CD4-positive, alpha-beta T cell (primary cell): ENCODE measurements around the gene YWHAG. TPM values are rescaled to one million over a fixed set of nuclear protein-coding genes. Genes with fewer than 3 reads are reported as not detected.

Experiments
- ATAC-seq: fragments of 200-7000 bp; cut with Tn5 transposase; one replicate; pipeline ENCODE4 v1.10.0; 2022; ENCODE audit warnings: mild to moderate bottlenecking; ENCODE audit not compliant: poor library complexity
- CTCF ChIA-PET: fragments of 350-600 bp; sonication (Branson Sonifier 250); formaldehyde crosslinking; loops from one replicate; lab custom pipeline; 2021; ENCODE audit warnings: antibody characterized with exemption, inconsistent platforms; lab: Charles Lee
- POLR2A ChIA-PET: fragments of 350-600 bp; sonication (Branson Sonifier 250); formaldehyde crosslinking; loops from one replicate; lab custom pipeline; 2021; ENCODE audit warnings: antibody characterized with exemption, inconsistent platforms; lab: Charles Lee
- DNase-seq, 14 experiments: peaks; one replicate each; pipeline ENCODE4 v3.0.0-alpha.2; 2013 to 2020; ENCODE audit warnings: mixed read lengths in 2 of 14
- H3K27ac ChIP-seq, 2 donors: one replicate each; pipeline versions ENCODE4 v1.5.1 to v1.7.0; 2013; ENCODE audit warnings: low read length in 2 of 2, low read depth in 1 of 2, mild to moderate bottlenecking in 1 of 2
- H3K27me3 ChIP-seq, 2 experiments: 1 replicate in 1 of 2; 2 replicates in 1 of 2; pipeline versions ENCODE4 v1.6.1 to v1.7.0; 2013; ENCODE audit warnings: low read length in 2 of 2, control low read depth in 1 of 2, mild to moderate bottlenecking in 1 of 2, moderate library complexity in 1 of 2; ENCODE audit not compliant: insufficient read depth in 2 of 2, control insufficient read depth in 1 of 2
- H3K36me3 ChIP-seq: one replicate; pipeline ENCODE4 v1.6.1; 2013; ENCODE audit warnings: low read length, control low read depth; ENCODE audit not compliant: insufficient read depth
- H3K4me1 ChIP-seq: one replicate; pipeline ENCODE4 v1.6.1; 2013; ENCODE audit warnings: low read length, control low read depth; ENCODE audit not compliant: insufficient read depth
- H3K4me3 ChIP-seq: one replicate; pipeline ENCODE4 v1.5.1; 2013; ENCODE audit warnings: mild to moderate bottlenecking, low read length, moderate library complexity
- H3K9me3 ChIP-seq, 2 experiments: 1 replicate in 1 of 2; 2 replicates in 1 of 2; pipeline versions ENCODE4 v1.6.1 to v1.7.0; 2013; ENCODE audit warnings: low read length in 2 of 2, mild to moderate bottlenecking in 2 of 2, control low read depth in 1 of 2, moderate library complexity in 1 of 2; ENCODE audit not compliant: control insufficient read depth in 1 of 2, insufficient read depth in 1 of 2
- H3K27ac Mint-ChIP-seq: one replicate; pipeline ENCODE4 v1.8.0; 2020; ENCODE audit warnings: mixed read lengths
- H3K27me3 Mint-ChIP-seq: one replicate; pipeline ENCODE4 v1.8.0; 2021; ENCODE audit warnings: mixed read lengths
- H3K36me3 Mint-ChIP-seq: one replicate; pipeline ENCODE4 v1.8.0; 2021; ENCODE audit warnings: low read depth, mixed read lengths
- H3K4me1 Mint-ChIP-seq: one replicate; pipeline ENCODE4 v1.8.0; 2021; ENCODE audit warnings: low read depth, mixed read lengths
- H3K4me3 Mint-ChIP-seq: one replicate; pipeline ENCODE4 v1.8.0; 2020; ENCODE audit warnings: mild to moderate bottlenecking, mixed read lengths
- H3K9me3 Mint-ChIP-seq: one replicate; pipeline ENCODE4 v1.8.0; 2020; ENCODE audit warnings: mixed read lengths
- CTCF ChIP-seq: fragments of 200-600 bp; IDR thresholded peaks from one replicate; pipeline ENCODE4 v1.8.0; 2022; ENCODE audit warnings: antibody characterized with exemption, mild to moderate bottlenecking
- intact Hi-C, 2 experiments: fragments of 100-400 bp; cut with DNase I in 1 of 2; cut with micrococcal nuclease in 1 of 2; formaldehyde crosslinking; loops; one replicate each; pipeline versions ENCODE4 v1.15.1 to v1.9.0; 2023 to 2025; cut with DNase I, micrococcal nuclease
- total RNA-seq, 174 experiments: library from RNA in 2 of 174; stranded (reverse) in 2 of 174; gene quantifications; one replicate each; pipeline ENCODE4 v1.2.3 and lab custom pipeline; 2021 to 2026

The YWHAG gene
- total RNA-seq, 2 experiments from 2014 or later = 23.4 to 24.3 TPM

DNA sequence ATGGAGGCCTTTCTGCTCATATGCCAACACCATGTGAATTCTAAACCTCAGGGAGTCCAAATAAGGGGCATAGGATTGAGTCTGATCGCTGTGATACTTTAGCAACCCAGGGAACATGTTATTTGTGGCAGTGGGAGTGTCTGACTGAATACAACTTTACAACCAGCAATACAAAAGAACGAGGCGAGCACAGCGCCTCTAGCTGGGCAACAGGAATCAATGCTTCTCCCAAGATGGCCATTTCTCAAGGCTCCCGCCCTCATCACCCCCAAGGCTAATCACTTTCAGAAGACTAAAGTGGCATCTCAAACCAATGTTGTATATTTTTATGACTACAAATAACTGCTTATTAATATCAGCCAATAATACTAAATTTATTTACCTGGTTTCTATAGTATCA, 28.1 kb downstream of the YWHAG start:
- Histone ChIP-seq H3K4me1 (peaks cover 8% of the 10 kb centered on the region), H3K27ac (no peak overlapping the region), H3K9me3 (no peaks in the 10 kb centered on the region), H3K27me3 (no peaks in the 10 kb centered on the region), H3K36me3 (peaks cover 50% of the 10 kb centered on the region), H3K4me3 (no peak overlapping the region)
- TF ChIP-seq CTCF = no peak
- H3K27me3 Mint-ChIP-seq = no peaks in the 10 kb centered on the region
- no peaks in the 10 kb centered on the region for H3K9me3 Mint-ChIP-seq
- peaks cover 63% of the 10 kb centered on the region for H3K36me3 Mint-ChIP-seq
- no peak overlapping the region for H3K4me3 Mint-ChIP-seq
- peaks cover 53% of the 10 kb centered on the region for H3K4me1 Mint-ChIP-seq
- ChIA-PET CTCF (interaction anchor here (1.1 to 1.3 kb wide), 2 partner anchors 17 to 29 kb away, joined by 3 read pairs; no protein-coding TSS in a partner anchor), POLR2A (no interaction called here)
- H3K27ac Mint-ChIP-seq = no peak overlapping the region
- ATAC-seq (no peak), DNase-seq (no peak)
- intact Hi-C loops = no loop called here

GRCh38 chr7:76330261-76330660, 28.5 kb downstream of the YWHAG start:
- no peak overlapping the region for H3K27ac Mint-ChIP-seq
- TF ChIP-seq CTCF = no peak
- H3K27me3 Mint-ChIP-seq = no peaks in the 10 kb centered on the region
- peaks cover 63% of the 10 kb centered on the region for H3K36me3 Mint-ChIP-seq
- no peaks in the 10 kb centered on the region for H3K9me3 Mint-ChIP-seq
- H3K9me3 ChIP-seq = no peaks in the 10 kb centered on the region
- peaks cover 53% of the 10 kb centered on the region for H3K4me1 Mint-ChIP-seq
- ChIA-PET CTCF (interaction anchor here (1.1 to 1.3 kb wide), 2 partner anchors 16 to 30 kb away, joined by 3 read pairs; no protein-coding TSS in a partner anchor), POLR2A (no interaction called here)
- peaks cover 8% of the 10 kb centered on the region for H3K4me1 ChIP-seq
- ATAC-seq = no peak
- H3K4me3 Mint-ChIP-seq = no peak overlapping the region
- DNase-seq = no peak
- no peak overlapping the region for H3K27ac ChIP-seq
- peaks cover 51% of the 10 kb centered on the region for H3K36me3 ChIP-seq
- H3K4me3 ChIP-seq = no peak overlapping the region
- H3K27me3 ChIP-seq = no peaks in the 10 kb centered on the region
- intact Hi-C loops = no loop called here

- Histone ChIP-seq H3K27ac (no peak overlapping the region), H3K36me3 (peaks cover 53% of the 10 kb centered on the region), H3K9me3 (no peaks in the 10 kb centered on the region), H3K27me3 (no peaks in the 10 kb centered on the region), H3K4me3 (no peak overlapping the region), H3K4me1 (peaks cover 8% of the 10 kb centered on the region)
- ChIA-PET CTCF (no interaction called here), POLR2A (no interaction called here)
- intact Hi-C loops = no loop called here
- no peak for ATAC-seq
- Mint-ChIP-seq H3K27me3 (no peaks in the 10 kb centered on the region), H3K9me3 (no peaks in the 10 kb centered on the region), H3K4me3 (no peak overlapping the region), H3K4me1 (peaks cover 53% of the 10 kb centered on the region), H3K27ac (no peak overlapping the region), H3K36me3 (peaks cover 63% of the 10 kb centered on the region)
- DNase-seq = no peak
- no peak for TF ChIP-seq CTCF
These were observed 29.3 kb downstream of the YWHAG start for GRCh38 chr7:76329479-76329878.
